ENCODE measurements around the gene GAP43. TPM values are rescaled to one million over a fixed set of nuclear protein-coding genes. Genes with fewer than 3 reads are reported as not detected.

The GAP43 gene
- total and polyA plus RNA-seq, 2 donors (not counting 1 experiment from before 2014, with no cell fraction given) = 0.17 to 2.1 TPM

GRCh38 chr3:115660646-115661337 is 37.5 kb downstream of the GAP43 start:
- no peaks in the 10 kb centered on the region for H3K9me3 ChIP-seq (ENCODE audit: control insufficient read depth, insufficient read depth, low read depth, low read length)
- H3K9ac ChIP-seq (ENCODE audit: insufficient read depth, low read length) = no peak overlapping the region
- H3K27ac ChIP-seq (ENCODE audit: insufficient read depth, low read length) = no peak overlapping the region
- DNase-seq (ENCODE audit: low read depth in 2 of 2) = peak in 1 of 2 donors; percentile 41
- TF ChIP-seq CTCF (conservative IDR thresholded peaks at IDR 0.05 in 1 of 2, IDR thresholded peaks at IDR 0.05 in 1 of 2; ENCODE audit: low read depth in 1 of 2, low read length in 2 of 2) (no peak), EZH2 (IDR thresholded peaks at IDR 0.05; ENCODE audit: low read length, missing control alignments) (no peak)
- H3K36me3 ChIP-seq (ENCODE audit: control insufficient read depth, insufficient read depth, low read length) = no peaks in the 10 kb centered on the region
- H3K79me2 ChIP-seq (ENCODE audit: control insufficient read depth, insufficient read depth, low read length) = no peaks in the 10 kb centered on the region
- no peak overlapping the region for H3K4me2 ChIP-seq (ENCODE audit: extremely low read depth, insufficient read depth, low read length)
- no peaks in the 10 kb centered on the region for H3K27me3 ChIP-seq (ENCODE audit: control insufficient read depth, insufficient read depth, low read length)
- no peaks in the 10 kb centered on the region for H4K20me1 ChIP-seq (ENCODE audit: control insufficient read depth, extremely low read depth, insufficient read depth, low read length)
- peaks cover 5% of the 10 kb centered on the region for H3K4me1 ChIP-seq (ENCODE audit: control insufficient read depth, extremely low read depth, insufficient read depth, low read length)
- H2AFZ ChIP-seq (ENCODE audit: low read length) = no peak overlapping the region
- no peak overlapping the region for H3K4me3 ChIP-seq (replicated peaks in 1 of 4; ENCODE audit: control extremely low read depth in 1 of 4, insufficient read depth in 1 of 4, low read depth in 3 of 4, low read length in 4 of 4)

GRCh38 chr3:115662356-115662755 is 39.0 kb downstream of the GAP43 start:
- H2AFZ ChIP-seq (ENCODE audit: low read length) = no peak overlapping the region
- H3K4me1 ChIP-seq (ENCODE audit: control insufficient read depth, extremely low read depth, insufficient read depth, low read length) = peaks cover 5% of the 10 kb centered on the region
- no peaks in the 10 kb centered on the region for H3K79me2 ChIP-seq (ENCODE audit: control insufficient read depth, insufficient read depth, low read length)
- DNase-seq (ENCODE audit: low read depth in 2 of 2) = no peak
- H3K4me3 ChIP-seq (replicated peaks in 1 of 4; ENCODE audit: control extremely low read depth in 1 of 4, insufficient read depth in 1 of 4, low read depth in 3 of 4, low read length in 4 of 4) = no peak overlapping the region
- no peak overlapping the region for H3K4me2 ChIP-seq (ENCODE audit: extremely low read depth, insufficient read depth, low read length)
- H3K27ac ChIP-seq (ENCODE audit: insufficient read depth, low read length) = no peak overlapping the region
- no peak overlapping the region for H3K9ac ChIP-seq (ENCODE audit: insufficient read depth, low read length)
- no peak for TF ChIP-seq EZH2 (IDR thresholded peaks at IDR 0.05; ENCODE audit: low read length, missing control alignments)
- no peak for TF ChIP-seq CTCF (conservative IDR thresholded peaks at IDR 0.05 in 1 of 2, IDR thresholded peaks at IDR 0.05 in 1 of 2; ENCODE audit: low read depth in 1 of 2, low read length in 2 of 2)
- H3K27me3 ChIP-seq (ENCODE audit: control insufficient read depth, insufficient read depth, low read length) = no peaks in the 10 kb centered on the region
- H3K36me3 ChIP-seq (ENCODE audit: control insufficient read depth, insufficient read depth, low read length) = no peaks in the 10 kb centered on the region
- no peaks in the 10 kb centered on the region for H3K9me3 ChIP-seq (ENCODE audit: control insufficient read depth, insufficient read depth, low read depth, low read length)
- no peaks in the 10 kb centered on the region for H4K20me1 ChIP-seq (ENCODE audit: control insufficient read depth, extremely low read depth, insufficient read depth, low read length)

- no peak overlapping the region for H2AFZ ChIP-seq (ENCODE audit: low read length)
- TF ChIP-seq CTCF (conservative IDR thresholded peaks at IDR 0.05 in 1 of 2, IDR thresholded peaks at IDR 0.05 in 1 of 2; ENCODE audit: low read depth in 1 of 2, low read length in 2 of 2) = no peak
- TF ChIP-seq EZH2 (IDR thresholded peaks at IDR 0.05; ENCODE audit: low read length, missing control alignments) = no peak
- H3K4me1 ChIP-seq (ENCODE audit: control insufficient read depth, extremely low read depth, insufficient read depth, low read length) = peaks cover 5% of the 10 kb centered on the region
- no peaks in the 10 kb centered on the region for H3K79me2 ChIP-seq (ENCODE audit: control insufficient read depth, insufficient read depth, low read length)
- H4K20me1 ChIP-seq (ENCODE audit: control insufficient read depth, extremely low read depth, insufficient read depth, low read length) = no peaks in the 10 kb centered on the region
- H3K27ac ChIP-seq (ENCODE audit: insufficient read depth, low read length) = no peak overlapping the region
- no peak overlapping the region for H3K4me3 ChIP-seq (replicated peaks in 1 of 4; ENCODE audit: control extremely low read depth in 1 of 4, insufficient read depth in 1 of 4, low read depth in 3 of 4, low read length in 4 of 4)
- H3K4me2 ChIP-seq (ENCODE audit: extremely low read depth, insufficient read depth, low read length) = no peak overlapping the region
- H3K9ac ChIP-seq (ENCODE audit: insufficient read depth, low read length) = no peak overlapping the region
- no peaks in the 10 kb centered on the region for H3K27me3 ChIP-seq (ENCODE audit: control insufficient read depth, insufficient read depth, low read length)
- no peaks in the 10 kb centered on the region for H3K9me3 ChIP-seq (ENCODE audit: control insufficient read depth, insufficient read depth, low read depth, low read length)
- no peaks in the 10 kb centered on the region for H3K36me3 ChIP-seq (ENCODE audit: control insufficient read depth, insufficient read depth, low read length)
- DNase-seq (ENCODE audit: low read depth in 2 of 2) = no peak
Measured at GRCh38 chr3:115663414-115663813, 40.1 kb downstream of the GAP43 start.

Data from fibroblast of lung (primary cell).